Neural cell (in vitro differentiated cells): ENCODE results near the gene PILRA. TPM values are rescaled to one million over a fixed set of nuclear protein-coding genes. Genes with fewer than 3 reads are reported as not detected.
A peak's percentile ranks its signal among the peaks of the same experiment; 100 is the strongest.

ENCODE experiments used
- H2AFZ ChIP-seq: fragments of 200-600, 300-800 bp; sonication (generic), shearing (Covaris generic); 2 replicates; pipeline ENCODE4 v1.6.0; 2014; ENCODE audit warnings: low read depth, mild to moderate bottlenecking, antibody characterized with exemption, low read length, moderate library complexity
- H3F3A ChIP-seq: fragments of 200-600 bp; shearing (Covaris generic); 2 replicates; pipeline ENCODE4 v1.6.1; 2016; ENCODE audit warnings: mild to moderate bottlenecking, moderate library complexity, mixed read lengths, antibody characterized with exemption, low read length; ENCODE audit not compliant: insufficient read depth, poor library complexity, severe bottlenecking
- H3K27ac ChIP-seq: fragments of 200-600, 300-800 bp; sonication (generic), shearing (Covaris generic); 2 replicates; pipeline ENCODE4 v1.5.1; 2014; ENCODE audit warnings: mild to moderate bottlenecking, low read length, moderate library complexity
- H3K27me3 ChIP-seq: fragments of 300-800, 200-600 bp; sonication (generic), shearing (Covaris generic); 2 replicates; pipeline ENCODE4 v1.6.0; 2014; ENCODE audit warnings: mild to moderate bottlenecking, low read depth, low read length, moderate library complexity; ENCODE audit not compliant: insufficient read depth
- H3K36me3 ChIP-seq: fragments of 300-800, 200-600 bp; sonication (generic), shearing (Covaris generic); 2 replicates; pipeline ENCODE4 v1.5.1; 2014; ENCODE audit warnings: mild to moderate bottlenecking, antibody characterized with exemption, low read length, moderate library complexity; ENCODE audit not compliant: insufficient read depth
- H3K4me2 ChIP-seq: fragments of 300-800, 200-600 bp; sonication (generic), shearing (Covaris generic); 2 replicates; pipeline ENCODE4 v1.6.0; 2014; ENCODE audit warnings: mild to moderate bottlenecking, low read length
- H3K4me3 ChIP-seq: fragments of 300-800, 200-600 bp; sonication (generic), shearing (Covaris generic); 2 replicates; pipeline ENCODE4 v1.5.1; 2014; ENCODE audit warnings: mild to moderate bottlenecking, low read length, moderate library complexity
- H3K79me2 ChIP-seq: fragments of 200-600 bp; shearing (Covaris generic); replicated peaks from 2 replicates; pipeline ENCODE4 v1.6.0; 2014; ENCODE audit warnings: mild to moderate bottlenecking, low read length, moderate library complexity; ENCODE audit not compliant: insufficient read depth
- H3K9ac ChIP-seq: fragments of 300-800, 200-600 bp; sonication (generic), shearing (Covaris generic); 2 replicates; pipeline ENCODE4 v1.6.1; 2016; ENCODE audit warnings: mild to moderate bottlenecking, low read length, mixed read lengths
- H3K9me2 ChIP-seq: fragments of 200-600 bp; shearing (Covaris generic); 2 replicates; pipeline ENCODE4 v1.6.1; 2016; ENCODE audit warnings: mild to moderate bottlenecking, low read length, mixed read lengths; ENCODE audit not compliant: insufficient read depth
- H3K9me3 ChIP-seq: fragments of 200-600, 300-800 bp; sonication (generic), shearing (Covaris generic); 2 replicates; pipeline ENCODE4 v1.6.1; 2016; ENCODE audit warnings: mild to moderate bottlenecking, mixed run types, low read length, moderate library complexity, mixed read lengths
- H4K20me1 ChIP-seq: fragments of 200-600 bp; shearing (Covaris generic); 2 replicates; pipeline ENCODE4 v1.6.1; 2016; ENCODE audit warnings: mild to moderate bottlenecking, mixed run types; ENCODE audit not compliant: insufficient read depth
- EP300 ChIP-seq: fragments of 450-650 bp; conservative IDR thresholded peaks from 2 replicates; pipeline ENCODE4 v1.6.1; 2014; ENCODE audit warnings: antibody characterized with exemption, mild to moderate bottlenecking, moderate library complexity; ENCODE audit not compliant: poor library complexity, severe bottlenecking
- EZH2 ChIP-seq: fragments of 200-600, 300-800 bp; shearing (Covaris generic), sonication (generic); IDR thresholded peaks from 2 replicates; pipeline ENCODE4 v1.6.1; 2014; ENCODE audit warnings: antibody characterized with exemption, low read length, borderline replicate concordance, mild to moderate bottlenecking; ENCODE audit not compliant: insufficient read depth, poor library complexity, severe bottlenecking
- POLR2AphosphoS5 ChIP-seq: IDR thresholded peaks from 2 replicates; pipeline ENCODE4 v1.6.1; 2012
- RAD21 ChIP-seq: fragments of 450-650 bp; conservative IDR thresholded peaks from 2 replicates; pipeline ENCODE4 v1.6.1; 2014; ENCODE audit warnings: antibody characterized with exemption, mild to moderate bottlenecking, moderate library complexity
- REST ChIP-seq: IDR thresholded peaks from 2 replicates; pipeline ENCODE4 v1.6.1; 2012; ENCODE audit warnings: borderline replicate concordance
- SMC3 ChIP-seq: fragments of 450-650 bp; conservative IDR thresholded peaks from 2 replicates; pipeline ENCODE4 v1.6.1; 2014; ENCODE audit warnings: antibody characterized with exemption, mild to moderate bottlenecking, moderate library complexity; ENCODE audit not compliant: poor library complexity
- TAF1 ChIP-seq: IDR thresholded peaks from 2 replicates; pipeline ENCODE4 v1.6.1; 2012; ENCODE audit warnings: low read depth
- polyA plus RNA-seq: library from polyadenylated mRNA; depleted of rRNA; stranded (reverse); fragments of >200 nt; gene quantifications from 2 replicates; pipeline ENCODE4 v1.2.3, GENCODE V29; 2014
- TF ChIP-seq, protein P1 (sequence below): fragments of 450-650 bp; IDR thresholded peaks from 2 replicates; pipeline ENCODE4 v1.5.1; 2014; ENCODE audit warnings: antibody characterized with exemption, mild to moderate bottlenecking, moderate library complexity; ENCODE audit not compliant: poor library complexity, severe bottlenecking

Gene PILRA
- polyA plus RNA-seq, 1 donor from 2014 or later, result 23.7 TPM

DNA sequence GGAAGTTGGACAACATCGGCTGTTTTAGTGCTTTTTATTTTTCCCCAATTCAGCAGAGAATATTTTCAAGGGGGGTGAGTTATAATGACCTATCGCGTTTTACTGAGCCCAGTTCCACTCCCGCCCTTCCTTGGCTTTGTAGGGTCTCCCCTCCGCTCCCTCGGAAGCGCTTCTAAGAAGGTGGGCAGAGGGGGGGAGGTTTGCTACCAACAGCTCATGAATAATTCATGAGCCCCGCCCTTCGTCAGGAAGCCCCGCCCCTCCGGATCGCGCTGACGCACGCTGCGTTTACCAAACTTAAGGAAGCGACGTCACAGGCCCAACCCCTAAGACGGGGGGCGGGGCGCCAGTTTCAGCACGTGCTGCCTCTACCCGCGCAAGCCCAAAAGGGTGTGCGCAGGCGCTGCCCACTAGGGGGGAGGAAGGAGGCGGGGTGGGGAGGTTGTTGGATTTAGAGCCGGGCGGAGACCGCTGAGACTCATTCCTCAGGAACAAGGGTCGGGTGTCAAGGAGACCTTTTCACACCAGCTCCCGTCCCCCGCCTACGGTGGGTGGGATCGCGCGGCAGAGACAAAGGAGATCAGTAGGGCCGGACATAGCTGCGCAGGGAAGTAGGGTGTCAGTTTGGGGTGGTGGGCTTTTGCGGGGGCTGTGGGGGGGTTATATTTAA is 55.8 kb downstream of the PILRA start:
- H3F3A ChIP-seq, result no peaks in the 10 kb centered on the region
- peak overlapping the region; percentile 81 for H3K4me3 ChIP-seq
- peak overlapping the region; percentile 96 for H3K9ac ChIP-seq
- peaks cover 19% of the 10 kb centered on the region for H3K79me2 ChIP-seq
- no peaks in the 10 kb centered on the region for H3K9me3 ChIP-seq
- peak; percentile 62 for TF ChIP-seq REST
- TF ChIP-seq TAF1, result peak; percentile 65
- TF ChIP-seq, protein P1, sequence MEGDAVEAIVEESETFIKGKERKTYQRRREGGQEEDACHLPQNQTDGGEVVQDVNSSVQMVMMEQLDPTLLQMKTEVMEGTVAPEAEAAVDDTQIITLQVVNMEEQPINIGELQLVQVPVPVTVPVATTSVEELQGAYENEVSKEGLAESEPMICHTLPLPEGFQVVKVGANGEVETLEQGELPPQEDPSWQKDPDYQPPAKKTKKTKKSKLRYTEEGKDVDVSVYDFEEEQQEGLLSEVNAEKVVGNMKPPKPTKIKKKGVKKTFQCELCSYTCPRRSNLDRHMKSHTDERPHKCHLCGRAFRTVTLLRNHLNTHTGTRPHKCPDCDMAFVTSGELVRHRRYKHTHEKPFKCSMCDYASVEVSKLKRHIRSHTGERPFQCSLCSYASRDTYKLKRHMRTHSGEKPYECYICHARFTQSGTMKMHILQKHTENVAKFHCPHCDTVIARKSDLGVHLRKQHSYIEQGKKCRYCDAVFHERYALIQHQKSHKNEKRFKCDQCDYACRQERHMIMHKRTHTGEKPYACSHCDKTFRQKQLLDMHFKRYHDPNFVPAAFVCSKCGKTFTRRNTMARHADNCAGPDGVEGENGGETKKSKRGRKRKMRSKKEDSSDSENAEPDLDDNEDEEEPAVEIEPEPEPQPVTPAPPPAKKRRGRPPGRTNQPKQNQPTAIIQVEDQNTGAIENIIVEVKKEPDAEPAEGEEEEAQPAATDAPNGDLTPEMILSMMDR, result no peak
- peak; percentile 6 for TF ChIP-seq EP300
- peak; percentile 86 for TF ChIP-seq POLR2AphosphoS5
- H2AFZ ChIP-seq, result peak overlapping the region; percentile 93
- H3K9me2 ChIP-seq, result no peaks in the 10 kb centered on the region
- H3K27me3 ChIP-seq, result no peaks in the 10 kb centered on the region
- no peaks in the 10 kb centered on the region for H3K36me3 ChIP-seq
- H3K27ac ChIP-seq, result peak overlapping the region; percentile 99
- H4K20me1 ChIP-seq, result no peaks in the 10 kb centered on the region
- H3K4me2 ChIP-seq, result peak overlapping the region; percentile 63

GRCh38 chr7:100429637-100430492 is 56.6 kb downstream of the PILRA start, which contains the start of gene MEPCE:
Gene MEPCE (plus strand): TSS chr7:100429831. CDS start chr7:100430019, 188 bp downstream.
- no peaks in the 10 kb centered on the region for H3K36me3 ChIP-seq
- no peaks in the 10 kb centered on the region for H3F3A ChIP-seq
- H3K4me2 ChIP-seq, result peak within 1 kb of the TSS; percentile 64
- peak; percentile 79 for TF ChIP-seq POLR2AphosphoS5
- no peak for TF ChIP-seq RAD21
- no peak for TF ChIP-seq REST
- no peak for TF ChIP-seq EZH2
- no peak for TF ChIP-seq SMC3
- peak; percentile 19 for TF ChIP-seq EP300
- TF ChIP-seq TAF1, result peak; percentile 25
- TF ChIP-seq, protein P1, result no peak
- H4K20me1 ChIP-seq, result no peaks in the 10 kb centered on the region
- no peaks in the 10 kb centered on the region for H3K9me3 ChIP-seq
- peaks cover 21% of the 10 kb centered on the region for H3K79me2 ChIP-seq
- peak within 1 kb of the TSS; percentile 93 for H2AFZ ChIP-seq
- H3K9ac ChIP-seq, result peak within 1 kb of the TSS; percentile 96
- peak within 1 kb of the TSS; percentile 99 for H3K27ac ChIP-seq
- no peaks in the 10 kb centered on the region for H3K27me3 ChIP-seq
- H3K4me3 ChIP-seq, result peak within 1 kb of the TSS; percentile 81
- H3K9me2 ChIP-seq, result no peaks in the 10 kb centered on the region
